ENCODE results near the gene NREP.
"Not testable (repeated sequence)": the region's sequence is repeated elsewhere in the genome, so short reads cannot be mapped to it uniquely, and the experiment has no call there.

Gene NREP

DNA sequence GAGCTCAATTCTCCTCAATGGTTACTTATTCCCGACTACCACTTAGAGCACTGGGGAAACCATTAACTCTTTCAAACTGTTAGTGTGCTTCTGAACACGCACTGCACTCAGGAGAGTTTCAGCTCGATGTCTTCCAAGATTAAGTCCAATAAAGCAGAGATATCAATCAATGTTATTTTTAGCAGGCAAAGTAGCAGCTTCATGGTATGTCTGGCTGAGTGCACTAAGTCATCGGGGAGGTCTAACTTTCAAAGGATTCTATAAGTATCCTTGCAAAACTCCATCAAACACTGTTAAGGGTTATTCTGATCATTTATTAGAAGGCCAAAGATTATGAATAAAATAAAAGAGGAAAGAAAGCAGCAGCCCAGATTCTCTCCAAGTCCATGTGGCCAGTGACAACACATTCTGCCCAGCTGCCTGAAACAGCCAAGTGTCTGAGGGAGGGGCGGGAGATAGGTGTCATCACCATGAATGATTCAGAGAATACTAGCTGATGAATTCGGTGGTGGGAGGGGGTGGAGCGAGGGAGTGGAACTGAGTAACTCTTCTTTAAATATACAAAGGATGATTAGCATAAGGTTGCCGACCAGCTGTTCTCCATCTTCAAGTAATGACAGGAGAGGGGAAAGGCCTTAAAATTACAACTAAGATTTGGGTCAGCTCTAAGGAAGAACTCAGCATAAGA is 21.3 kb downstream of the NREP start:
- DNase-seq: peak; percentile 29 to 42

DNA sequence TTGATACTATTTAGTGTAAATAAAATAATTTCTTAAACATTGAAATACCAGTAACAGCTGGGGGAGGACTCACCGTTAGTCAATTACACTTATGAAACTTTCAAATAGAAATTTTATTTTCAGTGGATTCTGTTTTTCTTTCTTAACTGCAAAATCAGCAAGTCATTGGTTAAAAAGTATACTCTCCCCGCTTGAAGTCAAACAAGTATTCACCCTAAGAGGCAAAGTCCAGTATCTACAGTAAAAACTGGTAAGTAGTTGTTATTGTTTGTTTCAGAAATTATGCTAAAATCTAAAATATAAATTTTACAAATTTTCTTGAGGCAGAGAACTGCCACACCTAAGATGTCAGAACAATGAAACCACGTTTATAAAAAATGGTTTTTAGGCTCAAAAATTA is 22.4 kb downstream of the NREP start:
- no peak for DNase-seq

DNA sequence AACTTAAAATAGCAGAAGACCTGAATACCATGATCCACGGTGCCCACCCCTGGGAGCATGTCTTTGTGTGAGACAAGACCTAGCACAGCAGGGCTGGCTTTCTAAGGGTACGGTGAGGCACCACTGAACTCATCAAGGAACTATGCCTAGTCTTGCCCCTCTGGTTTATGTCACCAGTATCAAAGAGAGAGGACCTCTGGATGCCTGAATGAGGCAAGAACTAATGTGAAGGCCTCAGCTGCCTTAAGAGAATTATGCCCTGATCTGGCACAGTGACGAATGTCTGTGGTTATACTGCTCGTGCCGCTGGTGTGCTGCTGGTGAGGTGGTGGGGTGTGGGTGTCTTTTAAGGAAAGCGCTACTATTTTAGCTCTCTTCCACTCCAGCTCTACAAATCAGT is 23.0 kb downstream of the NREP start:
- DNase-seq: no peak

DNA sequence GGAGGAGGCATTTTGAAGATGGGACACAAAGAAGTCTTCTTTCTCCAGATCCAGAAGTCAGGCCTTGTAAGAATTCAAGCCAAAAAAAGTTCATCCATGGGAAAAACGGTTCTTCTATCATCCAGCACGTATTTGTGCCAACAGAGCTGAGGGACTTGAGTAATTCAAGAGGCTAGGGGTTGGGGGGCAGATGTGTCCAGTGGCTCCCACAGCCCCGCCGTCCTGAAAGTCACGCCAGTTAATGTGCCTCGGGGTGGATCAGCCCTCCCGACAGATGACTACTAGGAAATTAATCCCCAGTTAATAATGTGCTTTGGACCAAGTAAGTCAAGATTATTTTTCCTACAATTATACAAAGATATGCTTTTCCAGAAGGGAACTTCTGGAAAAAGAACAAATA is 23.4 kb downstream of the NREP start:
- no peak for DNase-seq

DNA sequence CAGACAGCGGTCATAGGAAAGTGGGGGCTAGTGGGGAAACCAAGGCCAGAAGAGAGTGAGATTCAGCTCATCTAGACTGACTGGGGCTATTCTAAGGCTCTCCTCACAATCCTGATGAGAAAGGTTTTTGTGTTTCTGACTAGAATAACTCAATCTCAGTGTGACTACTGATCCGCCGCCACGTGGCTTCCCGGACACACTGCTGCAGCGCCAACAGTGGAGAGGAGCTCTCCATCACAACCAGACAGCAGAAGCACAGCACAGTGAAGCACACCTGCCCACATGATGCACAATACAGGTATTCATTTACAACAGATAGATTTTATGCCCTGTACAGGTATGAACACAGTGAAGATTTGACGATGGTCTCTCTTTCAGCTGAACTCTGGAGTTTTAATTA is 25.4 kb downstream of the NREP start:
- no peak for DNase-seq

DNA sequence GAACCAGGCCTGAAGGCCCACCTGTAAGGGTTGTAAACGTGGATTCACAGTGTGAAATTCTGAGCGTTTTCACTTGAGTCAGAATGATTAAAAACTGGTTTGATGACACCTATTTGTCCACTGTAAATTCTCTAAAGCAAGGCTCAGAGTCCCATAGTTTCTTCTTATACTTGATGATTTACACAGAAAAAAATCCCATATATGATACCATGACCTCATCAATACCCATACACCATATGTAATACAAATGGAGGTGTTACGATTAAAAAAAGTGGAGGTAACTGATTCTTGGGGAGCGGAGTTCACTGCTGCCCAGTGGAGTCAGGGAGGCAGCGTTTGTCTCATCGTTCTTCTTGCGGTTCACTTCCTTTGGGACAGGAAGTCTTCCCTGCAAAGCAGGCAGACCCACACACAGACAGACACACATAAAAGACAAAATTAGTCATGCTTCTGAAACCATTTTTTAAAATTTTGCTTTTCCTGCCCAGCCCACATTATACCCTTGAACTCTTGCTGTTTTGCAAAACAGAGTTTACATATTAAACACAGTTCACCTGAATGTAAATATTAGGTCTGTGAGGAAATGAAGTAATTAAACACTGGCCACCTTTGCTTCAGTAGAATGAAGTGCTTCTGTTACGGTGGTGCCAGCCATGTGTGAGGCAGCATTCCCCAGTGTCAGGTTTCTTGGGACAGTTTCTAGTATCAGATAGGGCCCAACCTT is 26.2 kb downstream of the NREP start:
- DNase-seq: no peak

DNA sequence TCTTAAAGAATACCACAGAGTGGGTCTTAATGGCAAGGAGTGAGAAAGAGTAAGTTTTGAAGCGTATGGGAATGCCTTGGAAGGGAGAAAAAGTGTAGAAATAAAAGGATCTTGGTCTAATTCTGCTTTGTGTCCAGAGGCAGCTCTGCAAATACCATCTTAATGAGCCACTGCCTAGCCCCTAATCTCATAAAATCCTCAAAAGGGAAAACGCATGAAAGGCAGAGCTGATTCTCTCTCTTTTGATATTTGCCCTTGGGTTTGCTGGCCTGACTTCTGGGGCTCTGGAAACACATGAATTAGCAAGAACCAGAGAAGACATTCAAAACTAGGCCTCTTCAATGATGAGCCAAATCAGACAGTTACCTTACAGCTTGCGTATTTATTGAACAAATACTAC is 28.1 kb downstream of the NREP start:
- DNase-seq: no peak

DNA sequence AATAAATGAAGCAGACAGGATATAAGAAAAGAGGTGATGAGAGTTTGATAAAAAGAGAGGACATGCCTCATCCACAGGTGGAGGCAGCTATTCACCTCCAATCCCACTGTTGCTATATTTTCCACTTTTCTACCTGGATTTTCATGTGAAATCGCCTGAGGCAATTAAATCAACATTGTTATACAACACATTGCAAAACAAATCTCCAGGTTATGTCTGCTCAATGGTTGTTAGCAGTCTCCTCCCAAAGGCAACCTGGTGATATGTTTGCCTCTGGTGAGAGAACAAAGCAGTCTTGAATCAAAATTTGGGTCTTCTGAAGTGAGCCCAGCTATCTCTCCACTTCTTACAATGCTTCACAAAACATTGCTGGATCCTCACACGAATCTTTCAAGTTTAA is 30.0 kb downstream of the NREP start:
- no peak for DNase-seq

DNA sequence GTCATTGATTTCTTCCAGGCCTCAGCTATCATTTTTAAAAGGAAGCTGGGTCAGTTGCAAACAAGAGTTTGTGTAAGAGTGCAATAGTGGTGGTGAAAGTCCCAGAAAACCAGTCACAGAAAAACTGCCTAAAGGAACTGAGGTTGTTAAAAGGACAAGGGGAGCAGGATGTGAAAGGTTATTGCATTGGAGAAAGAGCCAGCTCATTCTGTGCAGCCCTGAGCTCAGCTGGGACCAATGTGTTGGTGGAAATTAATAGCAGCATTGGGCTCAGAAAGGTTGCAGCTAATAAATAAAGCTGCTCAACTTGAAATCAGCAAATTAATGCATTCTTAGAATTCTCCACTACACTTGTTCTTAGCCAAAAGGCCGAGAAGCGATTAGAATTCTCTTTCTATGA is 34.9 kb downstream of the NREP start:
- no peak for DNase-seq

DNA sequence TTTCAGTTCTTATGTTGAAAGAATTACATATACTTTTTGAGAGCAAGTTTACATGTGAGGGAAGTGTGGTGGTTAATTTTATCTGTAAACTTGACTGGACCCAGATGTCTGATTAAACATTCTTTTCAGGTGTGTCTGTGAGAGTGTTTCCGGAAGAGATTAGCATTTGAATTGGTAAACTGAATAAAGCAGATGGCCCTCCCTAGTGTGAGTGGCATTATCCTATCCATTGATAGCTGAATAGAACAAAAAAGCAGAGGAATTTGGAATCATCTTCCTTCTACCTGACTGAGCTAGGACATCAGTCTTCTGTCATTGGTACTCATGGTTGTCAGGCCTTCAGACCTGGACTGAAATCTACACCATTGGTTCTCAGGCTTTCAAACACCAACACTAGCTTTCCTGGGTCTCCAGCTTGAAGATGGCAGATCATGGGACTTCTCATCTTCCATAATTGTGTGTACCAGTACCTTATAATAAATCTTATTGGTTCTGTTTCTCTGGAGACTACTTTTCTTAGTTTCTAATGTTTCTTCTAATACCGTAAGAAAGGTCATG is 36.6 kb downstream of the NREP start:
- DNase-seq: no peak

DNA sequence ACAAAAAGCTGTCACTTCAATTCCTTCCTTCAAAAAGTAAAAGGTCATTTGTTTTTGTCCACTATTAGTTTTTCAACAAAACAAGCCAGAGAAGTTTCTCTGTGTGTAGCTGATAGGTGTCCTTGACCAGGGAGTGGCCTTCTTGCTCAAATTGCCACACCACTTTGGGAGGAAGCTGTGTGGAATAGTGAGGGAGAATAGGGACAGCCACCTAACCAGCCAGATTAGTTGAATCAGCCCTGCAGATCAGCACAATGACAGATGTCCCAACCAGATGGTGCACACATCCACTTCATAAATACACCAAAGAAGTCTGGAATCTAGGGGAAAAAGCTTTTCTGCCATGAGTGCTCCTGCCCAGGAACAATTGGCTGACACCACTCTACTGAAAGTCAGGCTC is 37.2 kb downstream of the NREP start:
- no peak for DNase-seq

DNA sequence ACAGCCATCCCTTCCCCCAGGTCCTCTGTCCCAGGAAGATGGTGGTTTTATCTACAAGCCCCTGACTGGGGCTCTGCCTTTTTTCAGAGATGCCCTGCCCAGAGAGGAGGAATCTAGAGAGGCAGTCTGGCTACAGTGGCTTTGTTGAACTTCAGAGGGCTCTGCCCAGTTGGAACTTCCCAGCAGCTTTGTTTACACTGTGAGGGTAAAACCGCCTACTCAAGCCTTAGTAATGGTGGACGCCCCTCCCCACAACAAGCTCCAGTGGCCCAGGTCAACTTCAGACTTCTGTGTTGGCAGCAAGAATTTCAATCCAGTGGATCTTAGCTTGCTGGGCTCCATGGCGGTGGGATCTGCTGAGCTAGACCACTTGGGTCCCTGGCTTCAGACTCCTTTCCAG is 40.2 kb downstream of the NREP start:
- not testable (repeated sequence) for DNase-seq

DNA sequence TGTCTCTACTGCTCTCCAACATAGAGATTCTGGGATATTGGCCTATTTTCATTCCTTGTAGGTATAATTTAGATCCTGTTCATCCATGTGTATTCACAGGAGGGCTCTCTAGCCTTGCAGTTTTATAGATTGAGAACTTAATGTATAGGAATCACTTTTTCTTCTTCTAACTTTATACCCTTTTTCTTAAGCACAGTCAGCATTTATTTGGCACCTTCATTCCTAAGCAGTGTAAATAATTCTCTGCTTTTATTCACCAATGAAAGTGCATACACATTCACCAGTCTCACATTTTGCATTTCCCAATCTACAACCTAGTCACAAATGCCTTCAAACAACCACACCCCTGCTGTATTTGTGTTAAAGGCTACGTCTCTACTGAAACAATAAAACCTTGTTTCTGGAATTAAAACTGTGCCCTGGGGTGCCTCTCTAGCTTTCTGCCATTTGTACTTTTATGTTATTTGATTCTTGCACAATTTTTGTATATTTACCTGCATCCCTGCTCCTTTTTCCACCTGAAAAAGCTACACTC is 49.3 kb downstream of the NREP start:
- DNase-seq: no peak

DNA sequence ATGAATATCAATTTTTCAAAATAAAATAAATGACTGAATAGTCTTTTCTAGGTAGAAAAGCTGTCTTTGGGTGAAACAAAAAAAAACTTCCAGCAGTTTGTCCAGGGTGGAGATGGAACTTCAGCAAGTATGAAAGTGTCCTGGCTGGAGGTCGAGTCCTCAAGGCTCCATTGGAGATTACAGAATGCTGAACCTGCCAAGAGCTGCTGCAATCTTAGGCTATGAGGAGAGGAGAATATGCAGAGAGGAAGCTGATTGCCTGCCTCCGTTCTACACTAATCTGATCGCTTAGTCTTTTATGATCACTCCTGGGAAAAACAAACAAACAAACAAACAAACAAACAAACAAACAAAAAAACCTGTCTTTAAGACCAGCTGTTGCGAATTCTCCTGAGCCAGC is 50.6 kb downstream of the NREP start:
- no peak for DNase-seq

DNA sequence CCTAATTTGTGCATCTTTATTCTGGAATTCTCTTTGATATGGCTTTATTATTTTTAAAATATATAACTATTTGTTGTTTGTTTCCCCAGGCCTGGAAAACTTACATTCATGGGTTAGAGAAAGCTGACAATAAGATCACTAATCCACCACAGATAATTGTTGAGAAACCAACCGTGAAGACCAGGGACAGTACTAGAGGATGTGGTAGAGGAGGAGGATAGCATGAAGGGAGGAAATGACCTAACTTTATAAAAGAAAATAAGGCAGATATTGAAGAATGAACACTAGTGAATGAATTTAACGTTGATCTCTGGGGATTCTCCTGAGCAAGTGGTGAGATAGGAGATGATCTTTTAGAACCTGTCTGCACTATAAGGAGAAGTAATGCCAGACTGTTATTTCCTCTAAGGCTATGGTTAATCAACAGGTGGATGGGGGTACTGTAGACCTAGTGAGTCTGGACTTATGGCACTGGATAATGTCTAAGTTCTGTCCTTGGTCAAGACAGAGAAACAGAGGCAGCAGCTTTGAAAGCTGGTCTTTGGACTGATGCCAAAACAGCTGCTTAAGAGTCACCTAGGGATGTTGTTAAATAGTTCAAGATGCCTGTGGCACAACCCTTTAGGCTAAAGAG is 52.4 kb downstream of the NREP start:
- no peak for DNase-seq

DNA sequence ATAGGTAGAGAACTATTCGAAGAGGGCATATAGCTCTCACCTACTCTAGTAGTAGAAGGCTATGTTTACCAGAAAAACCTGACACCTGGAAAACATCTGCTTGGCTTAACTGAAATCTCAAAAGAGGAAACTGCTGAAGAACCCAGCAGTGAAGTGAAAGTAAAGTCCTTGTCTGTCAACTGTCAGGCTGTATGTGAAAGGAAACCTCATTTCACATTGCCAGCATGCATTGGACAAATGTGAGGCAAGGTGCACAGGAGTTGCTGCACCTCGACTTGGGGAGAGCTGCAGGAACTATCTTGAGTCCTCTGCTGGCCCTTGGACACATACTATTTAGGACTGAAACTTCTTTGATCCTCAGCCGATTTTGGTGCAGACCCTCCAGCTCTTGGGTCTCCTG is 53.3 kb downstream of the NREP start:
- DNase-seq: no peak

DNA sequence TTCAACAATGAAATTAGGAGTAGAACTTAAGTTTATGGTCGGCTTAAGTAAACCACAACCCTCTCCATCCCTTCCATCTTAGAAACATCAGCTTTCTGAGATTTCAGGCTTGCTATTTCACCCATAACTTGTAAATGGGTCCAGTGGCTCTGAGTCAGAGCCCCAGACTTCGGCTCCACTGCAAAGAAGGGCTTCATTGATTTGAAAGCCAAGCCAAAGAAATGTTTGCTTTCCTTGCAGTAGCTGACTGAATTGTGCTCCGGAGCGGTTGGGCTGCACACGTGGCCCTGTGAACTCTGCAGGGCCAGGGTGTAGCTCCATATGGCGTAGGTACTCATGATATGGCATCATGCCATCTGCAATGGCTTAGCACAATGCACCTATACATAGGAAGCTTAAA is 57.0 kb downstream of the NREP start:
- DNase-seq: no peak

DNA sequence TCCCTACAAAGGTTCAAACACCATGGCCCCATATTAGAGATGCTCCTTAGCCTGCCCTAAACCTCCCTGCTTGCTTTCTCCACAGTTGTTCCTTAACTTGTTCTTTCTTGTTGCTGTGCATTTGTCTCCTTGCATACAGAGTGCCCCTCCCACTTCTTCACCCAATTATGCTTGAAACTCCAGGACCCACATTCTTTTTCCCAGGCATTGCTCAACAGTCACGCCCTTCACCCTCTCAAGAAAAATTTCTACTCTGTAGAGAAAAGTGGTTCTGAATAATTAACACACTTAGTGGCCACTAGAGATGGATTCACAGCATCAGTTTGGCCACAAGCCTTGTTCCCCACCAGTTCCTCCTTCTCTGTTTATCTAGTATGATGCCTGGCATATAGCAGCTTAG is 57.7 kb downstream of the NREP start:
- DNase-seq: no peak

DNA sequence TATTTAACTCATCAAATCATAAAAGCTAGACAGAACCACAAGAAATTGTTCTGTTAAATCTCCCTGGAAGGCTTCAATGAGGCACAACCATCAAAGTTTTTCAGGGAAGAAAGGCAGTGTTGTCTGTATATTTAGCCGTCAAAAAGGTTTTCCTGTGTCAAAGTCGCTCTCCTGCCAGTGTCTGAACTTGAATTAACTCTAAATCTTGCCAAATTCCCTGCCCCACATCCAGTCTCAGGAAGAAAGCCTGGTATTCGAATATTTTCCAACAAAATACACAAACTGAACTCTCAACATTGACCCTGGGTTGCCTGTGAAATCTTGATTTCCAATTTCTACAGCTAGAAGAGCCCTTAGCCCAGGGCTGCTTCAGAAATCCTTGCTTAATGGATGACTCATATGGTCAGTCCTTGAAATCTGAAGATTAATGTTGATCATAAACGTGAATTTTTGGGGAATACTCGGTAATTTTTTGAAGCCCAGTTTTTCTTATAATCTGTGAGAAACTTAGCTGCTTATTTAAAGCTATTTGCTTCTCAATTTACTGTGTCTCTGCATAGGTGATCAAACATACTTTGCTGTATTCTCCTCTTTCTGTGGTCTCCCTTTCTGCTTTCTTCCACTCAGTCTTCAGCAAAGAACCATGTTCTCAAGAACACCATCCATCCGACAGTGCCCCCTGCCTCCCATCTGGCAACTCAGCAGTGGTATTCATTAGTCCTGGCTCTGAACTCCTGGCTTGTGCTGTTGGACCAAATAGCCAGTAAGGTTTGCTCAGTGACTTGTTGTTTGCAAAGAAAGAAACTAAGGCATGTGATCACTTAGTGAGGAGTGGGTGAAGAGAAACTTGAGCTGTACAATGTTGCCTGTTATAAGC is 58.9 kb downstream of the NREP start:
- no peak for DNase-seq

DNA sequence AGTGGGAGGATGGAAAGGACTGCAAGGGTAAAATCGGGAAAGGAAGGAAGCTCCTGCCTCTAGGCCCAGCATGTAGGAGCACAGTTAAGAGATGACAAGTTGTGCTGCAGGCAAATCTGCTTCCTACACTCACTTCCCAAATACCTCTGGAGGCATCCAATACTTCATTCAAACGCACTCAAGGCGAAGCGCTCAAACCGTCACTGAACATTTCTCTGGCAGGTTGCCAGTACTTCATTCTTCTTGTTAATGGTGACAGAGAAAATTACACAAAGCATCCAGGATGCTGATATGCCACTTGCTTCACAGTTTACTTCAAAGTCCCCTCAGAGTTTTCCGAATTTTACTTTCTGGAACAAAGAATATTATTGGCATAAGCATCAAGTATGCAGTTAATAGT is 59.8 kb downstream of the NREP start:
- no peak for DNase-seq

DNA sequence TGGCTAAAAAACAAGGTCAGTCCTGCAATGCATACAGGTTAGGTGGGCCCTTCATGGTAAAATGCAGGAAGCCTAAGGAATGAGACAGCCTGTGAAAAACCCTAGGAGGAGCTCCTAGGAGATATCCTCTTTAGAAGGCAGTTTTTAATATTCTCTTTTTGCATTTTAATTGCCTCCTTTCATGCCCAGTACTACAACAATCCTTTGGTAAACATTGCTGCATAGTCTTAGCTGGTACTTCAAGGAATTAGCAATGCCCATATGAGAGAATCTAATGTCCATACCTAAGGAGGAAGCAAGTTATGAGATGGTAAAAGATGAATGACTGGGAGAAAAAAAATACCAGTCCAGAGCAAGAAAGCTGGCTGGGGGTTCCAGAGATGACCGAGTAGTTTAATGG is 61.0 kb downstream of the NREP start:
- DNase-seq: no peak

DNA sequence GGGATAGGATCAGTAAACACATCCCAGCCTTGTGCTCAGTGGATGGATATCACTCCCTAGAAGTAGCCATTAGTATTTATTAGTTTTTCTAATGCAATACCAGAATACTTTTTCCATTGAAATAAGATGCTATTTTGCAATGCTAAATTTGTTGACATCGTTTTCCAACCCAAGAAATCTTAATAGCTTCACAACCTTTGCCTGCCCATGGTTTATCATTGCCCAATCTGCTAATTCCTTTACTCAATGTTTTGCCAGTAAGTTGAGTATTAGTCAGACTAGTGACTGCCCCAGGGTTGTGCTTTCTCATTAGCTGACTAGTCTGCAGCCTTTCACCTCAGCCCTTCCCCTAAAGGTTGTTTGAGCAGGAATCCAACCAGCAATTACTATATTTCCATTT is 62.9 kb downstream of the NREP start:
- DNase-seq: no peak

DNA sequence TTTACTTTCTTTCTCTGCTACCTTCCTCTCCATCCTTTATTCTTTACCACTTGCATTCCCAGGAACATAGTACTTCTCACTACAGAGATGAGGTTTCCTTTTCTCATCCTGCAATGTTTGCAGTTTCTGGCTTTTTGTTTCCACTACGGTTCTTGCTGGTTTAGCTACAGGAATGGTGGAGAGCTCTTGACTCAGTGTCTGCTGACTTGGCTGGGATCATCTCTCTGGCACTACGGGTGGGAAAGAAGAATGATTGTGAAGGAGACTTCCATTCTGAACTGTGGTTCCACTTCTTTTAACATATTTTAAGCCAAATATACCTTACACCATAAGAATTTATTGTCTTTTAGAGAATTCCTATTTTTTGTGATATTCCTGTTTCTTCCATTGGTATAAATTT is 65.1 kb downstream of the NREP start:
- no peak for DNase-seq
